GM19043 (cell line): ENCODE data around the gene TRDN.
"Not testable (repeated sequence)": the region's sequence is repeated elsewhere in the genome, so short reads cannot be mapped to it uniquely, and the experiment has no call there.

Experiments used
- ATAC-seq: cut with Tn5 transposase; IDR thresholded peaks from one replicate; pipeline ENCODE4 v1.9.1; 2021; ENCODE audit warnings: low read depth; ENCODE audit not compliant: unreplicated experiment

The TRDN gene

DNA sequence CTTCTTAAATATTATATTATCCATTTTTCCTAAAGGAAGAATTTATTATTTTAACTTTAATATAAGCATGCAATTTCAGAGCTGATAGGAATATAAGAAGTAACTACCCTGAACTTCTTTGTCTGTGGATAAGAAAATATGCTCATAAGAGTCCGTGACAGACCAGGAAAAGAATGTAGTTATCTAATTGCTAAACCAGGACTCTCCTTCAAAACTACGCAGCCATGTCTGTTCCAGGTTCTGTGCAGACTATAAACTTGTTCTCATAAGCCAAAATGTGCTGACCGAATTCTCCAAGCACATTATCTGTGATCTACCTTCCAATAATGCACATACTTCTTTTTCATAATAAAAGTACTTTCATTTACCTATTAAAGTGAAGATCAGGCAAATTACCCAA lies 116.5 kb downstream of the TRDN start:
- no peak for ATAC-seq

DNA sequence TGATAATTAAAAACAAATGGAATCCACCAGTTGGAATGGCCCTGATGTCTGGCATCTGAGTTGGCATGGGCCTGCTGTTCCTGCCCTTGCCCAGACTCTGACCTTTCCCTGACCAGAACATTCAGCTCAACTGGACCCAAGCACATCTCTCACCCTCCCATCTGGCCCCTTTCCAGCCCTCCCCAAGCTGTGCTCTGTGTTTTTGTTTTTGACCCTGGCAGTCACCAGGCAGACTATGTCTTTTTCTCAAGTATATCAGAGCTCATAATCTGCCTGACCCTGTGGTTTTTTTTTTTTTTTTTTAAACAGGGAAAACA lies 117.6 kb downstream of the TRDN start:
- ATAC-seq: no peak

DNA sequence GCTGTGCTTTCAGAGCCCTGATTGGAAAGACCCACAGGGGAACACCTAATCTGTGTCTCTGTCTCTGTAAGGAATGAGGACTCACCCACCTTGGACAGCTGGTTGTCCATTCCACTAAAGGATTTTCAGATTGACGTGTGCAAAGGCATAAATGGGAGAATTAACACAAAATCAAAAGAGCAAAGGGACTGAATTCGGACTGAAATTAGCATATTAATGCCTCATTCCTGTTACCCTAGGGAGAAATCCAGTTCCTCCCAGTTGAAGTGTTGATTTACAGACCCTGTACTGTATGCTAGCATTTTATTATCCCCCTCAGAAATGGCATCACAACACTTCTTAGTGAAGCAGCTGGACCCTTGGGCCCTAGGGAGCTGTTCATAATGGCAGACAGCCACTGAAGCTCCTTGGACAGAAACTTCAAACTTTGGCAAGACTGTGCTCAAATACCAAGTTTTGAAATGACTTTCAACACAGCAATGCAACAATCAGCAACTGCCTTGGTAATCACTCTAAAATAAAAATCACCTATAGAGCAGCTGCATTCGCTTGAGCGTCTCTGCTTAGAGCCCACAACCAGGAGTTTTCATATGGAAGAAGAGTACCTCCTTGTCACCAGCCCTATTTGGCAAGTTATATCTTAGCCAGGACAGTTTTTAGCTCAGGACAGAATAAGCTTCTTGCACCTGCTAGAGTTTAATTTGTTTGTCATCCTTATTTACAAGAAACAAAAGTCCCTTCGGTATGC lies 118.1 kb downstream of the TRDN start:
- no peak for ATAC-seq

DNA sequence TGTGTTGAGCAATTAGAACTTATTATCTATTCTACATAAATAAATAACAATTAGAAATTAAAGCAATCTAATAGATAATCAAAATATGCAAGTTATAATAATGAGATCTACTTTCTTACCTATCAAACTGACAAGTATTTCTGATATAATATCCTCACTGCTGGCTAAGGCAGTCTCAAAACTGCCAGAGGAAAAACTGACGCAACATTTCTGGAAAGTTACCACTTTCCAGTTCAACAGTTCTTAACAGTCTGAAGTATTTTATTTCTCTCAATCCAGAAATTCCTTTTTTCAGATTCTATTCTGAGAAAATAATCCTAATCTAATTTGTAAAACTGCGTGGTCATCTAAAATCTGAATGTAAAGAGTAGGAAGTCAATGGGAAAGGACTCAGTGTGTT lies 121.0 kb downstream of the TRDN start:
- ATAC-seq: no peak

DNA sequence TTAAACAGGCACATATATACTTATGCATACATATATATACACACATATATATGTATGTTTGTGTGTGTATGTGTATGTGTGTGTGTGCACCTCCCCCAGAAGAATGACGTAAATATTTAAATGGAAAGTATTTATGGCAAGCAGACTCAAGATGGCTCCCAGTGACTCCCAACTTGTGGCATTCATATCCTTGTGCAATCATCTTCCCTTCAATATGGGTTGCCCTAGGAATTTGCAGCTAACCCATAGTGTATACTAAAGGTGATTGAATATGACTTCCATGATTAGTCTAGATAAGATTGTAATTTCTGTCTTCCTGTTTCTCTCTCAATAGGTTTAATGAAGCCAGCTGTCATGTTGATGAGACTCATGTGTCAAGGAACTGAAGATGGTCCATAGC lies 127.6 kb downstream of the TRDN start:
- ATAC-seq: no peak

DNA sequence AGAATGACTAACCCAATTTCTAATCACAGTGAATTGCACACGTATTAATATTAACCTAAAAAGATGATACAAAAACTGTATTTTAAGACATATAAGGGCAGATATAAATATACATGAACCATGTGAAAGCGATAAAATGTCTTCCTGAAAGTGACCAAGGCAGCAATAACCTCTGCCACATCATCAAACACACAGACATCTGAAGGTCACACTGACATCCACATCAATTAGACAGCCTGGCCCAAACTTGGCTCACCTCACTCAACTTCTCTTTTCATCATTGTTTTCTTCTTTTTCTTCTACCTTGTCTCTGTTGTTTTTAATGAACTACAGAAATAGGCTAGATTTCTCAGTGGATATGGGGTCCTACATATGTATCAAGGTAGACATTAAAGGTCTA lies 128.5 kb downstream of the TRDN start:
- no peak for ATAC-seq

DNA sequence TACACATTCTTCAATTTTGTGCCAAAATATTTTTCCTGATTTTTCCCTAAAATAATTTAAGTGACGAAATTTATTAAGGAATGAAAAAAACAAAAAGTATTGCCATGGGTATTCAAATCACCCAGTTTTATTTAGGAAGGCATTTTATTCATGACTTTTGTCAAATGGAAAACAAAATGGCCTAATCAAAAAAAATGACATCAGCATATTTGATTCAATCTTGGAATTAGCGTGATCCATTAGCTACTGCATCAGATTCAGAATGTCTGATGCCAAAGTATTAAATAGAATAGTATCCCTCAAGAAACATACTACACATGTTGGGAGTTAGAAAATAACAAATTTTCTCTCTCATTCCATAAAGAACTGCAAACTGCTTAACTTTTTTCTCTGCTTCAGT lies 129.2 kb downstream of the TRDN start:
- ATAC-seq: no peak

DNA sequence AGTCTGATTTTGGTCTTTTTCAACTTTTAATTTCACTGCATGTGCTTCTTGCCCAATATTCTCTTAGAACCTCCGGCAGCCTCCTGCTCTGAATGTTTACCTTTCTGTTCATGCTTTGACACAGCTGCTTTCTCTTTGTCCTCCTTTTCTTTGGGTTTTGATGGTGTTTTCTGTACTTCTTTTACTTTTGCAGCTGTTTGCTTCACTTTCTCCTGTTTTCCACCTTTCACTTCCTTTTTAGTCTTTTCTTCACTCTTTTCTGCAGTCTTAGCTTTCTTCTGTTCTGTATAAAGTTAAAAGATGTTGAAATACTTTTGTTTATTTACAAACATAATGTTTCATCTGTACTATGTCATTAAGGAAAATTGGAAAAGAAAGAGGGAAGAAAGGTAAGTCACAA lies 133.1 kb downstream of the TRDN start:
- no peak for ATAC-seq

DNA sequence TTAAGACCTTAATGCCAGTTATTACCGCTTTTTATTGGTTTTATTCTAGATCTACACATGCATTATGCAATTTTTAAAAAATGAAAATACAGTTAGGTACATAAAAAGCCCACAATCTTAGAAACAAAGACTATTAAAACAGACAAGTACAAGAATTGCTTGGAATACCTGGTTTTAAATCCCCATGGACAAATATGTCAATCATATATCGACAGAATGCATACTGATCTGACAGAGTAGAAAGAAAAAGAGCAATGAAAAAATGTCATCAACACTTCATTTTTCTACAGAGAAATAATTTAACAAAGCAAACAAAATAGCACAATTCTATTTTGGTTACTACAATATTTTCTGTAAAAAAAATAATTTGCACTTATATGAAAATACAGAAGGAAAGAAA lies 139.7 kb downstream of the TRDN start:
- no peak for ATAC-seq

DNA sequence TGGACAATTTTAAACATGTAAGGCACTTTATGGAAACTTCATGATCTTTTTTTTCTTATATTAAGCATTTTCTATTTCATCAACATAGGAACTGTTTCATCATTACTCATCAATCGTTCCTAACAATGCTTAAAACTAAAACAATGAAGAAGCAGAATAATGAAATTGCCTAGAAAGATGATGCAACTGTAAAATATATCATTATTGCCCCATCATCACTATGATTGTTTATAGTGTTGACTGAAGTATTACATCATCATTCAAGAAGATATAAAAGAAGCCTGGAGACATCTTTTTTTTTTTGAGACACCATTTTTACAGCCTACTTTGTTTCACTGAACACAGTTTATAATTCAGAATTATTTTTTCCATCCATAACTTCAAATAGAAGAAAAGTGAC lies 147.2 kb downstream of the TRDN start:
- ATAC-seq: no peak

DNA sequence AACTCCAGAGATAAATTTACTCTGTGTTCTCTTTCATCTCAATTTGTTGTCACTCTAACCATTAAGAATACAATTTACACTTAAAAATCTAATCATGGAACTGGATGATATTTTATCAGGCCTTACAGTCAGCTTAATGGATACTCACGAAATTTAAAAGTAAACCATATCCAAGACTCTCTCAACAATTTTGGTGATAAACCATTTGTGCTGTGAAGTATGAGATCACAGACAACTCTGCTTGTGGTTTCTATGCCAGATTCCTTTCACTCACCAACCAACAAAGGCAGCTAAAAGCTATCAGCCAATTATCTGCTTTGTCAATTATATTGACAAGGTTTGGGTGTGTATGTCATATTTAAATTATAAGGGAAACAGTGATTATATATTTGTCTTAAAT lies 155.8 kb downstream of the TRDN start:
- no peak for ATAC-seq

DNA sequence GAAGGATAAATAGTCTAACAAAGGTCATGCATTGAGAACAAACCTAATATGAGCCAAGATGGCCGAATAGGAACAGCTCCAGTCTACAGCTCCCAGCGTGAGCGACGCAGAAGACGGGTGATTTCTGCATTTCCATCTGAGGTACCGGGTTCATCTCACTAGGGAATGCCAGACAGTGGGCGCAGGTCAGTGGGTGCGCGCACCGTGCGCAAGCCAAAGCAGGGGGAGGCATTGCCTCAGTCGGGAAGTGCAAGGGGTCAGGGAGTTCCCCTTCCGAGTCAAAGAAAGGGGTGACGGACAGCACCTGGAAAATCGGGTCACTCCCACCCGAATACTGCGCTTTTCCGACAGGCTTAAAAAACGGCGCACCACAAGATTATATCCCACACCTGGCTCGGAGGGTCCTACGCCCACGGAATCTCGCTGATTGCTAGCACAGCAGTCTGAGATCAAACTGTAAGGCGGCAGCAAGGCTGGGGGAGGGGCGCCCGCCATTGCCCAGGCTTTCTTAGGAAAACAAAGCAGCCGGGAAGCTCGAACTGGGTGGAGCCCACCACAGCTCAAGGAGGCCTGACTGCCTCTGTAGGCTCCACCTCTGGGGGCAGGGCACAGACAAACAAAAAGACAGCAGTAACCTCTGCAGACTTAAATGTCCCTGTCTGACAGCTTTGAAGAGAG lies 164.6 kb downstream of the TRDN start:
- ATAC-seq: not testable (repeated sequence)

DNA sequence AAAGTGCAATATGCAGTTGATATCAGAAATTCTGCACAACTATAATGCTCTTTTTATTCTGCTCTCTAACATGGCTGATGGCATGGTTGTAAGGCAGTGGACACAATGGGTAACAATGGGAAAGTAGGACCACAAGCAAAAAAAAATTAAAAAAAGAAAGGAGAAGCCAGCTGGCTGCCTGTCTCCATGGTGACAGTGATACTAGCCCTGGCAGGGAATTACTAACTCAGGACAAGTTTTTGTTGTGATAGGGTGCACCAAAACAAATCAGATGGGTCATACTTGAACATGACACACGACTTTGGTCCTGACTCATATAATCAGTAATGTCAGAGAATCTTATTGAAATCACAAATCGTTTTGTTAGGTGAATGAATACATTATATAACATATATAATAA lies 169.4 kb downstream of the TRDN start:
- ATAC-seq: no peak

DNA sequence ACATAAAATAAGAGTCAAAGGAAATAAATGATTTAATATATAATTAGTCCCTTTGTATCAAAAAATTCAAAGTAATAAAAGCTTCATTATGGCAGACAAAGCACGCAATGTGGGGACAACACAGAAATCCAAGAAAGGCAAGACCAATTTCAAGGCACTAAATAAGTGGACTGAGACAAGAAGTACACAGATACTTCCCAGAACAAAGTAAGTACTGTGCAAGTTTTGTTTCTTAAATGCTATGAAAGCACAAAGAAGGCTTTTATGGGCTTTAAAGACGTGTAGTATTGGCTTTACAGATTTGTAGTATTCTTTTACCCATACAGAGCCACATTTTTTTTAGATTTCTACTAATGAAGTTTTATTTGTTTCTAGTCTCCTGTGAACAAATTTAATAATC lies 174.6 kb downstream of the TRDN start:
- no peak for ATAC-seq

DNA sequence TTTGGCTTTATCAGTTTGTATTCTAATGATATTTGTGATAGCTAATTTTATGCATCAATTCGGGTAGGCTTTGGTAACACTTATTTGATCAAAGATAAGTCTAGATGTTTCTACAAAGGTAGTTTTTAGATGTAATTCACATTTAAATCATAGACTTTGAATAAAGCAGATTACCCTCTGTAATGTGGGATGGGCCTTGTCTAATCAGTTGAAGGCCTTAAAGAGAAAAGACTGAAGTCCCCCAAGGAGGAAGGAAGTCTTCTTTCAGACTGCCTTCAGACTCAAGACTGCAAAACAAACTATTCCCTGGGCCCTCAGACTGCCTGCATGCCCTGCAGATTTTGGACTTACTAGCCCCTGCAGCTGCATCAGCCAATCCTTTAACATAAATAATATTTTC lies 178.5 kb downstream of the TRDN start:
- ATAC-seq: no peak

DNA sequence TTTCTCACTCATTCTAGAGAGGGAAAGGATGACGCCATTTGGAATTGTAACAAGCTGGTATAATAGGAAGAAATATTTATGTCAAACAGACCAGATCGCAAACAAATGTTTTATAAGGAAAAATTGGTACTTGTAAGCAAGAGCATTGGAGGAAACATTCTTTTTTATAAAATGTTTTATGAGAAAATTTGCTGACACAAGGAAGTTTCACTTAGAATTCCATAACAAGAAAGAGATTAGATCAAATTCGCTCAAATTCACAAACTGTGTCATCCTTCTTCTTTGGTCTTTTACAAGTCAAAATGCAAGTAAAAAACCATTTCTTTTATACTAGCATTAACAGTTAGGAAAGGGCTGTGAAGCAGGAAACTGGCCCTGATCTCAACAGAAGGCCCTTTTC lies 179.9 kb downstream of the TRDN start:
- no peak for ATAC-seq

DNA sequence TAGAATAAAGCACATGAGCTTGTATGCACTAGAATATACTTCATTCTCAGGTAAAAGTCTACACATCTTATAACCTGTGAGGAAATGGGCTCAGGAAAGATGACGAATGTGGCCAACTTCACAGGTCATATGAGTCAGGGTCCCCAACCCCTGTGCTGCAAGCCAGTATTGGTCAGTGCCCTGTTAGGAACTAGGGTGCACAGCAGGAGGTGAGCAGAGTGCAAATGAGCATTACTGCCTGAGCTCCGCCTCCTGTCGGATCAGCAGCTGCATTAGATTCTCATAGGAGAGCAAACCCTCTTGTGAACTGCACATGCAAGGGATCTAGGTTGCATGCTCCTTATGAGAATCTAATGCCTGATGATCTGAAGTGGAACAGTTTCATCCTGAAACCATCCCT lies 182.3 kb downstream of the TRDN start:
- ATAC-seq: no peak

DNA sequence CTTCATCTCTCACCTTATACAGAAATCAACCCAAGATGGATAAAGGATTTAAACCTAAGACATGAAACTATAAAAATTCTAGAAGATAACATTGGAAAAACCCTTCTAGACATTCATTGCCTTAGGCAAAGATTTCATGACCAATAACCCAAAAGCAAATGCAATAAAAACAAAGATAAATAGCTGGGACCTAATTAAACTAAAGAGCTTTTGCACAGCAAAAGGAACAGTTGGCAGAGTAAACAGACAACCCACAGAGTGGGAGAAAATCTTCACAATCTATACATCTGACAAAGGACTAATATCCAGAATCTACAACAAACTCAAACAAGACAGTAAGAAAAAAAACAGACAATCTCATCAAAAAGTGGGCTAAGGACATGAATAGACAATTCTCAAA lies 183.7 kb downstream of the TRDN start:
- ATAC-seq: not testable (repeated sequence)

DNA sequence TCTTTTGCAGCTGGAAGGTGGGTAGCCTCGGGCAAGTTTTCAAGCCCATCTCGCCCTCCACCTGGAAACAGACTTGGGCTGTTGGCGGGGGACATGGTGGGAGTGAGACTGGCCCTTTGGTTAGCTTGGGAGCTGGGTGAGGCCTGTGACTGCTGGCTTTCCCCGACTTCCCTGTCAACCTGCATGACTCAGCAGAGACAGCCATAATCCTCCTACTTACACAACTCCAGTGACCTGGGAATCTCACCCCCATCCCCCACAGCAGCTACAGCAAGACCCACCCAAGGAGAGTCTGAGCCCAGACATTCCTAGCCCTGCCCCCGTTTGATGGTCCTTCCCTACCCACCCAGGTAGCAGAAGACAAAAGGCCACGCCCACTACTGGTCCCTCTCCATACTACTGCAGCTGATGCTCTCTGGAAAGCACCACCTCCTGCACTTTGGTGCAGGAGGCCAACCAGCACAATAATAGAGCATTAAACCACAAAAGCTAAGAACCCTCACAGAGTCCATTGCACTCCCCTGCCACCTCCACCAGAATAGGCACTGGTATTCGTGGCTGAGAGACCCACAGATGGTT lies 188.4 kb downstream of the TRDN start:
- ATAC-seq: no peak

DNA sequence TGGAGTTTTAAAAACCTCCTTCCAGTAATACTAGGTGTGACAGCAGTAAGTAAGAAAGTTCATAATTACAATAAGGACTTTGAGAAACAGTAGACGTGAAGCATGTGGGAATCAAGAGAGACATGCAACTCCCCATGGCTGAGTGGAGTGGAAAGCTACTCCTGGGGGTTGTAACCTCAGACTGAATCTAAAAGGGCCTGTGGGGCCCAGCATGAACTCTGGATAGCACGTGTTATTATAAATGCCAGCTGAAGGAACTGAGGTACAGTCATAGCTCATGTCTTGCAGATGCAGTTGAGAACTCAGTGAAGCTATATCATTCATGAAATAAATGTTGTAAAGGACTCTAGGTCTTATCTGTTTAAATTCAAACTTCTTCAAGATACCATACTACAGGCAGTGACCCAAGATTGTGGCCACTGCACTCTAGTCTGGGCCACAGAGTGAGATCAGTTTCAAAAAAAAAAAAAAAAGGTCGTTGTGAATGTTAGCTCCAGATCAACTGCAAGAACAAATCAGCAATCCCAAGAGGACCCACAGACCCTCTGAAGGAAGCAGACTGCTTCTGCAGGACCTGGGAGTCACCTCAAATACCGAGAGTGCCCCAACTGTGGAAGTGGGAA lies 189.3 kb downstream of the TRDN start:
- no peak for ATAC-seq

DNA sequence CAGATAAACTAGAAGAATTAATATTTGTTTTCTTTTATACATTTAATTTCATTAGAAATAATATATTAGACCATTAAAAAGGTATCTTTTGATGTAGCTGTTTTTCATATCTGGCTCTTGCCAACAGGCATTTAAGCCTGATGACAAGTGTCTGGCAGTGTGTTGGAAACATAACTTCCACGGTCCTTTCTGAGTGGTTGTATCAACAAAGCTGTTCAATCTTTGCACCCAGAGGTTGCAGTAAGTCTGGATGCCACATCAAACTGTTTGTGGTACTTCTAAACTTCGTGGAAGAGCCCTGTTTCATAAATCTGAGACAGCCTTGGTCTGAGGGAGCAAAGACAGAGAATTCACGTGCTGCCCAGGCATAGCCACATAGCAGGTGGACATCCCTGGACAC lies 197.4 kb downstream of the TRDN start:
- ATAC-seq: no peak

DNA sequence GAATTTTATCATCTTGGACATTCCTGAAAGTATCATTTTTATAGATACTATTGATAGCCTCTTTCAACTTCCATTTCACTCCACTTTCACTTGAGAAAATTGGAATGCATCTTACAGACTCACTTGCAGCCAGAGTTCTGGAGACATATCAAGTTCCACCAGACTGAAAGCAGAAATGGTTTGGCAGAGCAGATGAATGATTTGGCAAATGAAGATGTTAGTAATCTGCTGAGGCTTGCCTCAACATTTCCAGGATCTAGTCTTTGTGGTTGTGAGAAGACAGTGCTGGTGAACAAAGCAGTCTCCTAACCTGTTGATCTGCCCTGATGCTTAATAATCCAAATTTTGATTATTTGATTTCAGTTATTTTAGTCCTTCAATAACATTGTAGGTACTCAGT lies 202.6 kb downstream of the TRDN start:
- no peak for ATAC-seq
